Right lobe of liver (tissue), 4 donors: Measurements from ENCODE around the gene RBFOX2.

Experiments used
- CTCF ChIP-seq, 4 donors: fragments of 200-600 bp in 3 of 4; fragments of 450-650 bp in 1 of 4; IDR thresholded peaks; one replicate each; pipeline versions ENCODE4 v1.5.1 to v1.8.0; 2016 to 2022; ENCODE audit warnings: antibody characterized with exemption in 4 of 4, mild to moderate bottlenecking in 2 of 4
- POLR2A ChIP-seq: fragments of 450-650 bp; IDR thresholded peaks from one replicate; pipeline ENCODE4 v1.6.1; 2017; ENCODE audit warnings: antibody characterized with exemption, mild to moderate bottlenecking
- donor health status: DM: no; HTN: no; CAD: no.
- donor health status: DM: no; HTN: no; CAD: no.
- donor health status: DM: no; HTN: yes; CAD: no.

- no peak for TF ChIP-seq POLR2A
- no peak for TF ChIP-seq CTCF (IDR thresholded peaks at IDR 0.05)
Measured at GRCh38 chr22:35852076-35852475, 176.5 kb downstream of the RBFOX2 start.
